Stimulated activated naive B cell treated with anti-CD40 and anti-IgM and Interleukin-4, amounts not matched to agents 10 μg/mL and 1 μg/mL and 100 μg/mL, for 72 hours (primary cell): ENCODE data around the gene FRMD8.

Experiments used
- ATAC-seq, 2 donors: fragments of 150-1000 bp; cut with Tn5 transposase; replicated peaks; 2 replicates each; pipeline ENCODE4 v1.10.0; 2021; ENCODE audit warnings: moderate library complexity in 1 of 2
- DNase-seq: peaks from one replicate; pipeline ENCODE4 v3.0.0; 2021
- H3K27ac Mint-ChIP-seq: one replicate; pipeline ENCODE4 v1.8.0; 2022; ENCODE audit warnings: mild to moderate bottlenecking, mixed read lengths
- H3K27me3 Mint-ChIP-seq, 2 donors: one replicate each; pipeline ENCODE4 v1.8.0; 2022; ENCODE audit warnings: mixed read lengths in 2 of 2
- H3K36me3 Mint-ChIP-seq, 2 donors: one replicate each; pipeline ENCODE4 v1.8.0; 2022; ENCODE audit warnings: mixed read lengths in 2 of 2, mild to moderate bottlenecking in 1 of 2
- H3K4me1 Mint-ChIP-seq, 2 donors: one replicate each; pipeline ENCODE4 v1.8.0; 2022; ENCODE audit warnings: mixed read lengths in 2 of 2, mild to moderate bottlenecking in 1 of 2
- H3K4me3 Mint-ChIP-seq, 2 donors: one replicate each; pipeline ENCODE4 v1.8.0; 2022; ENCODE audit warnings: mild to moderate bottlenecking in 2 of 2, mixed read lengths in 2 of 2, moderate library complexity in 1 of 2
- H3K9me3 Mint-ChIP-seq, 2 donors: one replicate each; pipeline ENCODE4 v1.8.0; 2022; ENCODE audit warnings: mixed read lengths in 2 of 2, mild to moderate bottlenecking in 1 of 2

The FRMD8 gene

GRCh38 chr11:65393513-65394079 lies 7.2 kb downstream of the FRMD8 start:
- Mint-ChIP-seq H3K27ac (no peak overlapping the region), H3K36me3 (peaks cover 50 to 58% of the 10 kb centered on the region in 2 donors), H3K27me3 (no peaks in the 10 kb centered on the region), H3K9me3 (no peaks in the 10 kb centered on the region), H3K4me1 (peaks cover 38 to 51% of the 10 kb centered on the region in 2 donors), H3K4me3 (no peak overlapping the region)
- no peak for ATAC-seq
- no peak for DNase-seq

- Mint-ChIP-seq H3K27me3 (no peaks in the 10 kb centered on the region), H3K4me1 (peaks cover 32 to 46% of the 10 kb centered on the region in 2 donors), H3K9me3 (no peaks in the 10 kb centered on the region), H3K4me3 (no peak overlapping the region), H3K36me3 (peaks cover 48 to 57% of the 10 kb centered on the region in 2 donors), H3K27ac (no peak overlapping the region)
- no peak for DNase-seq
- no peak for ATAC-seq
Measured at GRCh38 chr11:65394125-65394536, 7.7 kb downstream of the FRMD8 start.

GRCh38 chr11:65395961-65396530 lies 9.6 kb downstream of the FRMD8 start:
- Mint-ChIP-seq H3K9me3 (no peaks in the 10 kb centered on the region), H3K27ac (no peak overlapping the region), H3K27me3 (no peaks in the 10 kb centered on the region), H3K4me3 (no peak overlapping the region), H3K4me1 (peaks cover 20 to 34% of the 10 kb centered on the region in 2 donors), H3K36me3 (peaks cover 52 to 59% of the 10 kb centered on the region in 2 donors)
- no peak for ATAC-seq
- DNase-seq: no peak

GRCh38 chr11:65396769-65397745 lies 10.6 kb downstream of the FRMD8 start:
- Mint-ChIP-seq H3K4me1 (peaks cover 14 to 25% of the 10 kb centered on the region in 2 donors), H3K4me3 (no peak overlapping the region), H3K27me3 (no peaks in the 10 kb centered on the region), H3K27ac (no peak overlapping the region), H3K9me3 (no peaks in the 10 kb centered on the region), H3K36me3 (peaks cover 51 to 59% of the 10 kb centered on the region in 2 donors)
- ATAC-seq: no peak
- DNase-seq: no peak

- Mint-ChIP-seq H3K36me3 (peaks cover 45 to 55% of the 10 kb centered on the region in 2 donors), H3K27ac (peak overlapping the region; percentile 73), H3K4me3 (no peak overlapping the region), H3K9me3 (no peaks in the 10 kb centered on the region), H3K4me1 (peaks cover 12 to 25% of the 10 kb centered on the region in 2 donors), H3K27me3 (no peaks in the 10 kb centered on the region)
- DNase-seq (no peak), ATAC-seq (no peak)
Measured at GRCh38 chr11:65398362-65398910, 12.0 kb downstream of the FRMD8 start.

- H3K27ac Mint-ChIP-seq: peak overlapping the region; percentile 42
- peaks cover 51 to 60% of the 10 kb centered on the region in 2 donors for H3K36me3 Mint-ChIP-seq
- H3K4me1 Mint-ChIP-seq: peaks cover 19 to 33% of the 10 kb centered on the region in 2 donors
- H3K27me3 Mint-ChIP-seq: no peaks in the 10 kb centered on the region
- no peaks in the 10 kb centered on the region for H3K9me3 Mint-ChIP-seq
- no peak for DNase-seq
- H3K4me3 Mint-ChIP-seq: no peak overlapping the region
- no peak for ATAC-seq
Measured at GRCh38 chr11:65399249-65399648, 12.8 kb downstream of the FRMD8 start.

GRCh38 chr11:65399845-65400244 lies 13.4 kb downstream of the FRMD8 start:
- Mint-ChIP-seq H3K27ac (no peak overlapping the region), H3K4me1 (peaks cover 24 to 39% of the 10 kb centered on the region in 2 donors), H3K27me3 (no peaks in the 10 kb centered on the region), H3K36me3 (peaks cover 57 to 66% of the 10 kb centered on the region in 2 donors), H3K4me3 (no peak overlapping the region), H3K9me3 (no peaks in the 10 kb centered on the region)
- ATAC-seq (no peak), DNase-seq (no peak)

- Mint-ChIP-seq H3K36me3 (peaks cover 59 to 71% of the 10 kb centered on the region in 2 donors), H3K4me1 (peaks cover 26 to 45% of the 10 kb centered on the region in 2 donors), H3K27me3 (no peaks in the 10 kb centered on the region), H3K4me3 (no peak overlapping the region), H3K9me3 (no peaks in the 10 kb centered on the region), H3K27ac (peak overlapping the region; percentile 37)
- ATAC-seq (no peak), DNase-seq (no peak)
Measured at GRCh38 chr11:65400307-65401072, 14.1 kb downstream of the FRMD8 start.

GRCh38 chr11:65401073-65401802 lies 14.8 kb downstream of the FRMD8 start:
- DNase-seq: no peak
- H3K4me1 Mint-ChIP-seq: peaks cover 26 to 41% of the 10 kb centered on the region in 2 donors
- ATAC-seq: no peak
- H3K4me3 Mint-ChIP-seq: no peak overlapping the region
- H3K27me3 Mint-ChIP-seq: no peaks in the 10 kb centered on the region
- H3K9me3 Mint-ChIP-seq: no peaks in the 10 kb centered on the region
- H3K36me3 Mint-ChIP-seq: peaks cover 55 to 65% of the 10 kb centered on the region in 2 donors
- H3K27ac Mint-ChIP-seq: peak overlapping the region; percentile 62

- no peak overlapping the region for H3K4me3 Mint-ChIP-seq
- no peaks in the 10 kb centered on the region for H3K9me3 Mint-ChIP-seq
- peaks cover 26 to 41% of the 10 kb centered on the region in 2 donors for H3K4me1 Mint-ChIP-seq
- peaks cover 53 to 65% of the 10 kb centered on the region in 2 donors for H3K36me3 Mint-ChIP-seq
- DNase-seq: no peak
- H3K27ac Mint-ChIP-seq: peak overlapping the region; percentile 62
- ATAC-seq: no peak
- no peaks in the 10 kb centered on the region for H3K27me3 Mint-ChIP-seq
Measured at GRCh38 chr11:65401803-65402248, 15.4 kb downstream of the FRMD8 start.

- H3K27me3 Mint-ChIP-seq: no peaks in the 10 kb centered on the region
- no peaks in the 10 kb centered on the region for H3K9me3 Mint-ChIP-seq
- peaks cover 46 to 57% of the 10 kb centered on the region in 2 donors for H3K36me3 Mint-ChIP-seq
- peaks cover 22 to 41% of the 10 kb centered on the region in 2 donors for H3K4me1 Mint-ChIP-seq
- H3K4me3 Mint-ChIP-seq: no peak overlapping the region
- no peak for ATAC-seq
- H3K27ac Mint-ChIP-seq: peak overlapping the region; percentile 95
- no peak for DNase-seq
Measured at GRCh38 chr11:65402790-65403189, 16.4 kb downstream of the FRMD8 start.

- peaks cover 43 to 51% of the 10 kb centered on the region in 2 donors for H3K36me3 Mint-ChIP-seq
- peaks cover 22 to 41% of the 10 kb centered on the region in 2 donors for H3K4me1 Mint-ChIP-seq
- H3K27ac Mint-ChIP-seq: peak overlapping the region; percentile 95
- peak; percentile 76 to 82 for ATAC-seq
- peak; percentile 61 for DNase-seq
- peak overlapping the region; percentile 39 to 55 for H3K4me3 Mint-ChIP-seq
- no peaks in the 10 kb centered on the region for H3K9me3 Mint-ChIP-seq
- no peaks in the 10 kb centered on the region for H3K27me3 Mint-ChIP-seq
Measured at GRCh38 chr11:65403607-65404121, 17.2 kb downstream of the FRMD8 start.

- Mint-ChIP-seq H3K27me3 (no peaks in the 10 kb centered on the region), H3K4me1 (peaks cover 24 to 43% of the 10 kb centered on the region in 2 donors), H3K4me3 (peak overlapping the region; percentile 44 to 56), H3K27ac (peak overlapping the region; percentile 95), H3K9me3 (no peaks in the 10 kb centered on the region), H3K36me3 (peaks cover 43 to 51% of the 10 kb centered on the region in 2 donors)
- ATAC-seq: no peak
- no peak for DNase-seq
Measured at GRCh38 chr11:65404210-65404609, 17.8 kb downstream of the FRMD8 start.
